ENCODE data around the gene TOP3A.

DNA sequence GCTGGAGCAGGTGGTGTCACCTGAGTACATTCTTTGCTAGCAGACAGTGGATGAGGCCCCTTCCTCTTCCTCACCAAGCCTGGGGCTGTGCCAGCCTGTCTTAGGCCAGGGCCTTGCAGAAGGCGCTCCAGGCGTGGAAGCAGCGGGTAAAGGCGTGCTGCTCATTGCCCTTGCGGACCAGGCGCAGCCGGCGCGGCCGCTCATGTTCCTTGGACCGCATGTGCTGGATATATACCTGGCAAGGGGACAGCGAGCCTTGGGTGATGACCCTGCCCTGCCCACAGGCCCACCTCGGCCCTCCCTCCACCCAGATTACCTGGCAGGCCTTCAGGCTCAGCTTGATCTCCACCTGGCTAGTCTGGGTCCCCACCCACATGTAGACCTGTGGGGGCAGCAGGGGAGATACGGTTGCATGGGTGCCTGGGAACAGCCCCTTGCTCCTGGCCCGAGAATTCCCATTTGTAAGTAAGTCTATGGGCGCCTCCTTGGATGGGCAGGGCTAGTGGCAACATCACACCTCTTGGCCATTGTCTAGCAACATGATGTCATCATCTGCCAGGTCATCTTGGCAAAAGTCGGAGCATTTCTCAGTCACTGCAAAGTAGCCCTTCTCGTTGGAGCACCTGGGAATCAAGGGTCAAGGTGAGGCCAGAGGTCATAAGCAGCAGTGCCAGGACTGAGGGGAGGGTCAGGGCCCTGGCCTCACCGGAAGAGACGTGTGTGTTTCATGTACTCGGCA is 69.6 kb downstream of the TOP3A start:
- no peak for TF ChIP-seq FOXK1 (CRISPR knock-in tag; IDR thresholded peaks at IDR 0.05)
- TF ChIP-seq, protein P1, sequence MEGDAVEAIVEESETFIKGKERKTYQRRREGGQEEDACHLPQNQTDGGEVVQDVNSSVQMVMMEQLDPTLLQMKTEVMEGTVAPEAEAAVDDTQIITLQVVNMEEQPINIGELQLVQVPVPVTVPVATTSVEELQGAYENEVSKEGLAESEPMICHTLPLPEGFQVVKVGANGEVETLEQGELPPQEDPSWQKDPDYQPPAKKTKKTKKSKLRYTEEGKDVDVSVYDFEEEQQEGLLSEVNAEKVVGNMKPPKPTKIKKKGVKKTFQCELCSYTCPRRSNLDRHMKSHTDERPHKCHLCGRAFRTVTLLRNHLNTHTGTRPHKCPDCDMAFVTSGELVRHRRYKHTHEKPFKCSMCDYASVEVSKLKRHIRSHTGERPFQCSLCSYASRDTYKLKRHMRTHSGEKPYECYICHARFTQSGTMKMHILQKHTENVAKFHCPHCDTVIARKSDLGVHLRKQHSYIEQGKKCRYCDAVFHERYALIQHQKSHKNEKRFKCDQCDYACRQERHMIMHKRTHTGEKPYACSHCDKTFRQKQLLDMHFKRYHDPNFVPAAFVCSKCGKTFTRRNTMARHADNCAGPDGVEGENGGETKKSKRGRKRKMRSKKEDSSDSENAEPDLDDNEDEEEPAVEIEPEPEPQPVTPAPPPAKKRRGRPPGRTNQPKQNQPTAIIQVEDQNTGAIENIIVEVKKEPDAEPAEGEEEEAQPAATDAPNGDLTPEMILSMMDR (IDR thresholded peaks at IDR 0.05), result no peak
- TF ChIP-seq RORB (CRISPR knock-in tag; IDR thresholded peaks at IDR 0.05), result no peak
- no peak for TF ChIP-seq KAT7 (CRISPR knock-in tag; IDR thresholded peaks at IDR 0.05; ENCODE audit: borderline replicate concordance)
- no peak for TF ChIP-seq NR2C2 (CRISPR knock-in tag; IDR thresholded peaks at IDR 0.05)
- TF ChIP-seq ATF1 (CRISPR knock-in tag; IDR thresholded peaks at IDR 0.05), result no peak
- no peak for TF ChIP-seq USF2 (CRISPR knock-in tag; IDR thresholded peaks at IDR 0.05)
- no peak for TF ChIP-seq TCF7 (CRISPR knock-in tag; IDR thresholded peaks at IDR 0.05; ENCODE audit: low read depth)

All from WTC11 (cell line).